Osteocyte (in vitro differentiated cells): Measurements from ENCODE around the gene MATN1. TPM values are rescaled to one million over a fixed set of nuclear protein-coding genes. Genes with fewer than 3 reads are reported as not detected.

ENCODE experiments used
- DNase-seq: peaks from one replicate; pipeline ENCODE4 v3.0.0; 2021; ENCODE audit warnings: mixed read lengths; ENCODE audit not compliant: unreplicated experiment; ENCODE audit errors: extremely low spot score
- H3K27ac Mint-ChIP-seq: one replicate; pipeline ENCODE4 v1.8.0; 2021; ENCODE audit warnings: mild to moderate bottlenecking, mixed read lengths; ENCODE audit not compliant: unreplicated experiment
- H3K27me3 Mint-ChIP-seq: one replicate; pipeline ENCODE4 v1.8.0; 2021; ENCODE audit warnings: mixed read lengths; ENCODE audit not compliant: unreplicated experiment
- H3K36me3 Mint-ChIP-seq: one replicate; pipeline ENCODE4 v1.8.0; 2021; ENCODE audit warnings: mixed read lengths; ENCODE audit not compliant: unreplicated experiment
- H3K4me1 Mint-ChIP-seq: one replicate; pipeline ENCODE4 v1.8.0; 2021; ENCODE audit warnings: mixed read lengths; ENCODE audit not compliant: unreplicated experiment
- H3K4me3 Mint-ChIP-seq: one replicate; pipeline ENCODE4 v1.8.0; 2021; ENCODE audit warnings: mild to moderate bottlenecking, moderate library complexity, mixed read lengths; ENCODE audit not compliant: unreplicated experiment
- H3K9me3 Mint-ChIP-seq: one replicate; pipeline ENCODE4 v1.8.0; 2021; ENCODE audit warnings: mixed read lengths; ENCODE audit not compliant: unreplicated experiment
- total RNA-seq: library from RNA; stranded (reverse); gene quantifications from 2 replicates; pipeline ENCODE4 v1.2.1, GENCODE V29; 2021
- TF ChIP-seq, protein P1 (sequence below): fragments of 200-600 bp; sonication (generic); IDR thresholded peaks from 2 replicates; pipeline ENCODE4 v1.5.0; 2021; ENCODE audit warnings: antibody characterized with exemption, mild to moderate bottlenecking, moderate library complexity

The MATN1 gene
- total RNA-seq, 1 donor from 2014 or later: 0.99 TPM

DNA sequence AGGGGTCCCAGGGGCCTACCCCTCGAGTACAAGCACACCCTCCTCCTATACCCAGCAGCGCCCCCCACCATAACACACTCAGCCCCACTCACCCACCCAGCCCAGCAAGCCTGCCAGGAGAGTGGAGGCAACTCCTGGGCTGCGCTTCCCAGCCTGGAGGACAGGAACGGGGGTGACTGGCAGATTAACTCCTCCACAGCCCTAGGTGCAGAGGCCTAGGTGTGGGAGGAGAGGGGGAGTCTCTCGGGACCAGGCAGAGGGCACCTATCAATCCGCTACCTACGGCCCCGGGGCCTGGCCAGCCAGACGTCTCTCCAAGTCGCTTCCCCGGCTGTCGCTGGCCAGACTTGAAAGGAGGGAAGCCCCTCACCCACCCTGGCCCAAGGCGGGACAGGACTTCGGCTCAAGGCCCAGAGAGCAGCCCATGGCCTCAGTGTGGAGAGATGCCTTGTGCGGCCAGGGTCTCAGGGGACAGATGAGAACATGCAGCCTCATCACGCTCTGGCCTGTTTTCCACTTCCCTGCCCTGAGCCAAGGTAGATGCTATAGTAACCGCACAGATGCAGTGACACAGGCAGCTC is 24.9 kb downstream of the MATN1 start:
- Mint-ChIP-seq H3K36me3 (no peaks in the 10 kb centered on the region), H3K27ac (no peak overlapping the region), H3K9me3 (no peaks in the 10 kb centered on the region), H3K4me3 (no peak overlapping the region), H3K27me3 (peaks cover 23% of the 10 kb centered on the region), H3K4me1 (no peaks in the 10 kb centered on the region)
- no peak for DNase-seq
- TF ChIP-seq, protein P1, sequence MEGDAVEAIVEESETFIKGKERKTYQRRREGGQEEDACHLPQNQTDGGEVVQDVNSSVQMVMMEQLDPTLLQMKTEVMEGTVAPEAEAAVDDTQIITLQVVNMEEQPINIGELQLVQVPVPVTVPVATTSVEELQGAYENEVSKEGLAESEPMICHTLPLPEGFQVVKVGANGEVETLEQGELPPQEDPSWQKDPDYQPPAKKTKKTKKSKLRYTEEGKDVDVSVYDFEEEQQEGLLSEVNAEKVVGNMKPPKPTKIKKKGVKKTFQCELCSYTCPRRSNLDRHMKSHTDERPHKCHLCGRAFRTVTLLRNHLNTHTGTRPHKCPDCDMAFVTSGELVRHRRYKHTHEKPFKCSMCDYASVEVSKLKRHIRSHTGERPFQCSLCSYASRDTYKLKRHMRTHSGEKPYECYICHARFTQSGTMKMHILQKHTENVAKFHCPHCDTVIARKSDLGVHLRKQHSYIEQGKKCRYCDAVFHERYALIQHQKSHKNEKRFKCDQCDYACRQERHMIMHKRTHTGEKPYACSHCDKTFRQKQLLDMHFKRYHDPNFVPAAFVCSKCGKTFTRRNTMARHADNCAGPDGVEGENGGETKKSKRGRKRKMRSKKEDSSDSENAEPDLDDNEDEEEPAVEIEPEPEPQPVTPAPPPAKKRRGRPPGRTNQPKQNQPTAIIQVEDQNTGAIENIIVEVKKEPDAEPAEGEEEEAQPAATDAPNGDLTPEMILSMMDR: no peak

DNA sequence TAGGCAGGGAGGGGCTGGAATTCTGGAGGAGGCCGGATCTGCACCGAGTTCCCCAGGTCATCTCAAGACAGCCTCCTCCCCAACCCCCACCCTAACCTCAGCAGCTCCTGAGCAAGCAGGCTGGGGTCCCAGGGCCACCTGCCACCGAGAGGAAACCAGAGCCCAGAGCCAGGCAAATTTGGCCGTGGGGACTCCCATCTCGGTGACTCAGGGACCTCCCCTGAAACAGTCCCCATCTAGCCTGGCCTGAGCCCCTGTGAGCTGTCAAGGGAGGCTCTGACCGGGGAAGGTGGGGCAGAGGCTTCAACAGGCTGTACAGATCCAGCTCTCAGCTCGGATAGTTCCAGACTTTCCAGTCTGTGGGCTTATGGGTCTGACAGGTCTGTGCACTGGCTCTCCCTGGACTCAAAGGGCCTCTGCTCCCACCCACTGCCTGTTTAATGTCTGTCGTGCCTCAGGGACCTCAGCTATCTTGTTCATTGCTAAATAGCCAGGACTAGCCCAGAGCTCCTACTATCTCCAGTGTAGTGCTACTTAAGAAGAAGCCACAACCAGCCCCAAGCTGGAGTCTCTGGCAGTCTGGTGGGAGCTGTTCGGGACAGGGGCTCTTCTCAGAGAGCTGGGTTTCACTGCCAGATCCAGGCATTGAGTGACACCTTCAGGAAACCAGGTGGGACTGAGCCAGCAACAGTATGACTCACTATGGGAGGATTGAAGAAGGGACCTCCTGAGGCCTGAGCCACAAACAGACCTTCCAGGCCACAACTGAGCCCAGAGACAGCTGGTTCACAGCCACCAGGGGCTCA is 25.6 kb downstream of the MATN1 start:
- H3K4me3 Mint-ChIP-seq: no peak overlapping the region
- H3K9me3 Mint-ChIP-seq: no peaks in the 10 kb centered on the region
- no peaks in the 10 kb centered on the region for H3K4me1 Mint-ChIP-seq
- H3K27ac Mint-ChIP-seq: no peak overlapping the region
- H3K27me3 Mint-ChIP-seq: peaks cover 23% of the 10 kb centered on the region
- no peaks in the 10 kb centered on the region for H3K36me3 Mint-ChIP-seq
- DNase-seq: no peak
- TF ChIP-seq, protein P1: no peak

DNA sequence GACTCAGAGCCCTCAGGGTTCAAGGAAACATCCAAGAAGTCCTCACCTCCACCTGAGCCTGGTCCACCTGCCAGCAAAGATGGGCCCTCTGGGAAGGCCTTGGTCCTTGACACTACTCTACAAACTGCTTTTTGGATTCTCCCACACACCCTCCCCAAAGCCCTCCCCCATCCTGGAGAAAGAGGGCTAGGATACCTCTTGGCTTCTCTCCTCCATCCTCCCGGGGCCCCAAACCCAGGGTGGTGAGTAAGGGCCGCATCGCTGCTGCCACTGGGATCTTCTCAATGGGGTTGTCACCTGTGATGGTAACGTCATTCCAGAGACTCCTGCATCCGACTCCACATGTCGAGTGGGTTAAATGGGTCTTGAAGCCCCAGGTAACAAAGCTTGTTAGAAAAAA is 26.6 kb downstream of the MATN1 start:
- no peaks in the 10 kb centered on the region for H3K4me1 Mint-ChIP-seq
- no peak overlapping the region for H3K4me3 Mint-ChIP-seq
- H3K36me3 Mint-ChIP-seq: no peaks in the 10 kb centered on the region
- H3K27me3 Mint-ChIP-seq: peaks cover 25% of the 10 kb centered on the region
- H3K27ac Mint-ChIP-seq: no peak overlapping the region
- TF ChIP-seq, protein P1: no peak
- no peak for DNase-seq
- no peaks in the 10 kb centered on the region for H3K9me3 Mint-ChIP-seq

DNA sequence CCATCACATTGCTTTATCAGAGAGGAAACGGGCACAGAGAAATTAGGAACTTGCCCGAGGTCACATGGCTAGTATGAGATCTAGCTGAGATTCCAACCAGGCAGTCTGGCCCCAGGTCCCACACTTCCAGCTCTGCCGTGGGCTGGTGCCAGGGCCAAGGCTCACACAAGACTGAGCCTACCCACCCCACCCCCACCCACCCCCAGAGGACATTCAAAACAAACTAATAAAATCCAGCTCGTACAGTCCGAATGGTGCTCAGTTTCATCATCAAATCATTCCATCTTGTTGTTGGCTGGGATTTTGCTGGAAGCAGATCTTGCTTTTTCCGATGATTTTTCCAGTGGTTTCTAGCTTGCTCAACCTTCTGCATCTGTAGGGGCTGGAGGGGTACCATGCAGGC is 27.9 kb downstream of the MATN1 start:
- H3K36me3 Mint-ChIP-seq: no peaks in the 10 kb centered on the region
- DNase-seq: no peak

More for the DNA sequence above, 27.9 kb downstream of the MATN1 start:
- no peak overlapping the region for H3K4me3 Mint-ChIP-seq
- TF ChIP-seq, protein P1: no peak
- H3K9me3 Mint-ChIP-seq: no peaks in the 10 kb centered on the region
- H3K27ac Mint-ChIP-seq: no peak overlapping the region
- no peaks in the 10 kb centered on the region for H3K4me1 Mint-ChIP-seq
- H3K27me3 Mint-ChIP-seq: peaks cover 32% of the 10 kb centered on the region
